ENCODE data around the gene CDON.
"Not testable (repeated sequence)": the region's sequence is repeated elsewhere in the genome, so short reads cannot be mapped to it uniquely, and the experiment has no call there.

Gene CDON

DNA sequence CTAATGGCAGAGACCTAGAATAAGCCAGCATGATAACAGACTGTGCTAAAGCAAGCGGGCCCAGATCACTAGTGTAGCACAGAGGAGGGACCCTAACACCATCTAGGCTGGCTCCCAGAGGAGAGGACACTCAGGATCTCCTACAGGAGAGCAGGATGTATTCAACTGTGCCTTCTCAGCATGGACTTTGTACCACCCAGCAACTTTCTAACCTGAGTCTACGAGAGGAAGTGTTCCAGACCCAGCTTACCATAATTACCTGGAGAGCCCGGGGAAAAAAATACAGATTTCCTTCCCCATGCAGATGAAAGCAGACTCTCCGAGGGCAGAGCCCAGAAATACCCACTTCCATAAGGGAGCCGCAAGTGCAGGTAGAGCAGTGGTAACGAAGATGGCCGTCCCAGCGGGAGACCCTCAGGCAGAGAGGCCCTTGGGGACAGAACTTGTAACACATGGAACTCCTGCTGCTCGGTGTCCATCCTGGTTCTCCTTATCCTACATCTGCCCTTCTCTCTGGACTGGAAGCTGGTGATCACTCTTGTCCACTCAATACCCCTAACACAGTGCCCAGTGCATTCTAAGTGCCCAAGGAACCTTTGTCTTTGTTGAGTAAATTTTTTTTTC, 138.2 kb downstream of the CDON start:
- DNase-seq (ENCODE audit: low read depth in 2 of 2) = no peak

DNA sequence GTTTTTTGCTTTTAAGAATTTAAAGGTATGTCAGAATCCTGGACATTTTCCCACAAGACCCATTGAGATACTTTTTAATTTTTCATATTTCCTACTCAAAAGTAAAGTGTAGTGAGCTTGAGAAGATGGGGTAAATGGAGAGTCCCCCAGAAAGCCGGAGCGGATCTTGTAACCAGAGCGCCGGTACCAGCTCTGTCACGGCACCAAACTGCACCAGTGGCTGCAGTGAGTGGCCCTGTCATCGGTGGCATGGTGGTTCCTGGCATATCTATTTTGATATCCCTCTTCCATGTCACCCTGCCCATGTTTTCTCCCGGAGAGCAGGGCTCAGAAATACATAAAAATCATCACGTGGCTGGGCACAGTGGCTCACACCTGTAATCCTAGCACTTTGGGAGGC, 139.0 kb downstream of the CDON start:
- no peak for DNase-seq (ENCODE audit: low read depth in 2 of 2)

DNA sequence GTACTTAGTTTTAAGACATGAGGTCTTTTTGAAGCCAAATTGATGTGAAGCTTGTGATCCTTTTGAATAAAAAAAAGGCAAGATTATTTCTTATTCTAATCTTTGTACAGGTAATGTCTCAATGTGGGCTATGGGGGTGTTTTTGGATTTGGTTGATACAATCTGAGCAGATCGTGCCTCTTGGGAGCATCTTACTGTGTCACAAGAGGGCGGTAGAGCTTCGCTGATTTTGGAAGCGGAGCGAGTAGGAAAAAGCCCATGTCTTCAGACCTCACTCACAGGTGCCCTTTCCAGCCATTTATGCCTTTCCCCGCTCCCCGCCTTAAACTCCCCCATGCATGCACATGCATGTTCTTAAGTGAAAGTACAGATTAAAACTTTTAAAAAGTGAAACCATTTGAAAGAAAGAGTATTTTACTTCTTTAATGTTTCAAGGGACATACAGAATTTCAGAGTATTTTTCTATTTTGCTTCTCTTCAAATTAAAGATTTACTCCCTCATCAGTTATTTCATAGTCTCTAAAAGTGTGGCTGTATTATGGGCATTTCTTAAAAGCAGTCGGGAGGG, 139.6 kb downstream of the CDON start:
- DNase-seq (ENCODE audit: low read depth in 2 of 2) = peak; percentile 9 to 31

DNA sequence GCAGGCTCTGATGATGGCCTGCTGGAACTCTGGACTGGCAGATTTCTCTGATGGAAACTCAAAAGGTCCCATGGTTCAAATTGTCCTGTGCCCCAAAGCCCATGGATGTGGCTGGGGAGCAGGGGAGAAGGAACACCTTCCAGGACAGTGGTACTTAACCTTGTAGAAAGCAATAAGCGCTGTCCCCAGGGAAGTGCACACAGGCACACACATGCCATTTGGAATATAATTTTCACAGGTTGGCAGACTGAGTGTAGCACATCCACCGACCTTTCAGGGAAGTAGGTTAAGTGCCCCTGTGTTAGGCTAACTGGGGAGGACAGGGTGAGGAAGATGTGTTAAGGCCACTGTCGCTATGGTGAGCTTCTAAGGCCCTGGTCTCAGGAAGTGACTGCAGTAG, 140.5 kb downstream of the CDON start:
- no peak for DNase-seq (ENCODE audit: low read depth in 2 of 2)

DNA sequence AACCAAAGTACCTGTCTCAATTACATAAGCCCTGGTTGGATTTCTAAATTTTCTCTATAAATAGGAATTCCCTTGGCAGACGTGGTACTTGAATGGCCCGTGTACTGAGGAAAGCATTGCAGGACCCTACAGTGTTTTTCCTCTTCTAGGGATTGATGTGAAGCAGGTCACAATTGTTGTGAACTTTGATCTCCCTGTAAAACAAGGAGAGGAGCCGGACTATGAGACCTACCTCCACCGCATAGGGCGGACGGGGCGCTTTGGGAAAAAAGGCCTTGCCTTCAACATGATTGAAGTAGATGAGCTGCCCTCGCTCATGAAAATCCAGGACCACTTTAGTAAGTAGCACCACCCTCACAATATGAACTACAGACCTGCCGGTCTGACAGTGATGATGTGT, 141.6 kb downstream of the CDON start:
- no peak for DNase-seq (ENCODE audit: low read depth in 2 of 2)

DNA sequence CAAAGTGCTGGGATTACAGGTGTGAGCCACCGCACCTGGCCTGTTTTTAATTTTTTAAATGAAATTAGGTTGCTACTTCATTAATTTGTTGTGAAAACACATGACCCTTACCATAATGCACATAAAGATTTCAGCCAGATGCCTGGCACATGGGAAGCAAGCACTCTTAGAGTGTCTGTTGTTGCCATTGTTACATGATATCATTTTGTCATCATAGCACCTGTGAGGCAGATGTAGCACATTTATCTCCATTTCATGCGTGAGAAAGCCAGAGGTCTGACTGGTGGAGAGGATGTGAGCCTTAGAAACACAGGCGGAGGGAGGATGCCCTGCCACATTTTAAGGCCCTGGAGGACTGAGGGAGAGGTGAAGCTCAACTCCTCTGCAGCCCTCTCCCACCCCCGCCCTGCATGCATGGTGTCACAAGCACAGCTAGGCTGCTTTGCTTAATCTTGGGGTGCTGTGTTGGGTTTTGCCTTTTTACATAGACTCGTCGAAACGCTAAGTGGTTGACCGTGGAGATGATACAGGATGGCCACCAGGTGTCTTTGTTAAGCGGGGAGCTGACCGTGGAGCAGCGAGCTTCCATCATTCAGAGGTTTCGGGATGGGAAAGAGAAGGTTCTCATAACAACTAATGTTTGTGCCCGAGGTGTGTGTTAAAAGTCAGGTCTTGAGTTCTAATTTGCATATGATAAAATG, 144.4 kb downstream of the CDON start:
- DNase-seq (ENCODE audit: low read depth in 2 of 2) = no peak

DNA sequence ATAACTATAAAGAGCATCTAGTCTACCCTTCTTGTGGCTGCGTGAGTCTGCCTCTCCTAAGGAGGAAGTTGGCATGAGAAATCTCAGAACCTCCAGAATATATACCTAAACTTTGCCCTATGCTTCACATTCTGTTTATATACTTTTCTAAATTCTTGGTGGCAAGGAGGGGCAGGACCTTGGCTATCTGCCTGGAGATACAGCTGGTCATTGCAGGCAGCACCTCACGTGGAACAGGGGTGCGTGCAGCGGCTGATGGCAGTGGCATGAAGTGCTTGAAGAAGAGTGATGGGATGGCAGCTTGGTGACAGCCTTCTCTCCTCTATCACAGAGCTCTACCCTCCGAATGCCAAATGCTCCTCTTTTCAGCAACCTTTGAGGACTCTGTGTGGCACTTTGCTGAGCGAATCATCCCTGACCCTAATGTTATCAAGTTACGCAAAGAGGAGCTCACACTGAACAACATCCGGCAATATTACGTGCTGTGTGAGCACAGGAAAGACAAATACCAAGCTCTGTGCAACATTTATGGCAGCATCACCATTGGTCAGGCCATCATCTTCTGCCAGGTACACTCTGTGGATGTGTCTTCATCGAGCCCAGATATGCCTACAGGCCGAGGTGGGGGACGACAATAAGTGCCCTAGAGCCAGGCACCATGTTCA, 145.9 kb downstream of the CDON start:
- DNase-seq (ENCODE audit: low read depth in 2 of 2) = no peak

DNA sequence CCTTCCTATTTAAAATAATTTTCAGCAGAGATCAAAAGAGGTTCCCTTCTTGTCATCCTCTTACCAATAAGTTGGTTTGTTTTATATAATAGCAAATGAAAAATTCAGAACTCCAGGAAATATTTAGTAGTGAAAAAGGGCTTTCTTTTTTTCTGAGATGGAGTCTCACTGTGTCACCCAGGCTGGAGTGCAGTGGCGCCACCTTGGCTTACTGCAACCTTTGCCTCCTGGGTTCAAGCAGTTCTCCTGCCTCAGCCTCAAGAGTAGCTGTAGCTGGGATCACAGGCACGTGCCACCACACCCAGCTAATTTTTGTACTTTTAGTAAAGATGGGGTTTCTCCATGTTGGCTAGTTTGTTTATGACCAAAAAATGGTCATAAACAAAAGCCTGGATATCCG, 148.1 kb downstream of the CDON start:
- DNase-seq (ENCODE audit: low read depth in 2 of 2) = not testable (repeated sequence)

DNA sequence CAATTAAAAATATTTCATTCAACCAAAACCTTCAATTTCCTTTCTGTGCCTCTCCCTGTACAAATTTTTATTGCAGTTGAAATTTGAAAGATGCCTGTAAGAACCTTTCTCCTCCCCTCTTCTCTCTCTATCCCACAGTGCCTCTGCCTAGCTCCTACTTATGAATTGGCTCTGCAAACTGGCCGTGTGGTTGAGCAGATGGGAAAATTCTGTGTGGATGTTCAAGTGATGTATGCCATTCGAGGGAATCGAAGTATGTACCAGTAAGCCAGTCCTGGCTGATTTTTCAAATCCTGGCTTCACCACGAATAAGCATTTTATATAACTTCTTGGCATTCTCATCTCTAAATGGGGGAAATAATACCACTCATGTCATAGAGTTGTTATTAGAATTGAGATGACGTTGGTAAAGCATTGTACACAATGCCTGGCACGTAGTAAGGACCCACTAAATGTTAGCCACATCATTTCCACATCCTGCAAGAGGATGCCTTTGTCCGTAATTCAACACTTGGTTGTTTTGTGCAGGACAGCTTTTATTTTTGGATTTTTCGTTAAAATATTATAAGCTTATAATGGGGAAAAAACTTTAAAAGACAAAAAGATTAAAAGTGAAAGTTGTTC, 152.3 kb downstream of the CDON start:
- no peak for DNase-seq (ENCODE audit: low read depth in 2 of 2)

Data from stimulated activated CD8-positive, alpha-beta memory T cell treated with anti-CD3 and anti-CD28 coated beads, Interleukin-2, amount 100 ng/mL, for 1 hour (primary cell).